GM12891 (cell line): Measurements from ENCODE around the gene TLE5.

Experiments used
- DNase-seq: peaks from one replicate; pipeline ENCODE4 v3.0.0; 2011; ENCODE audit warnings: low spot score; ENCODE audit not compliant: insufficient read length
- FAIRE-seq: peaks from 2 replicates; lab custom pipeline; 2011; peaks lifted over from hg19 to GRCh38; lab: Jason Lieb, UNC
- PAX5 ChIP-seq: IDR thresholded peaks from 2 replicates; pipeline ENCODE4 v1.6.1; 2011; ENCODE audit warnings: low read length, moderate library complexity, mild to moderate bottlenecking; ENCODE audit not compliant: insufficient read depth, severe bottlenecking
- POLR2A ChIP-seq: IDR thresholded peaks from 2 replicates; pipeline ENCODE4 v1.6.1; 2011; ENCODE audit warnings: low read depth, low read length, control low read depth
- POLR2AphosphoS5 ChIP-seq: IDR thresholded peaks from 2 replicates; pipeline ENCODE4 v1.6.1; 2011; ENCODE audit warnings: low read depth, low read length, control low read depth
- POU2F2 ChIP-seq: IDR thresholded peaks from 2 replicates; pipeline ENCODE4 v1.6.1; 2011; ENCODE audit warnings: low read depth, mild to moderate bottlenecking, control low read depth, low read length, moderate library complexity
- SPI1 ChIP-seq: IDR thresholded peaks from 2 replicates; pipeline ENCODE4 v1.6.1; 2011; ENCODE audit warnings: low read depth, low read length, control low read depth
- TAF1 ChIP-seq: IDR thresholded peaks from 2 replicates; pipeline ENCODE4 v1.6.1; 2011; ENCODE audit warnings: low read depth, low read length, control low read depth

Gene TLE5

GRCh38 chr19:3104708-3104983 is 42.4 kb upstream of the TLE5 start:
- FAIRE-seq (no peak), DNase-seq (no peak)
- TF ChIP-seq TAF1 (no peak), PAX5 (no peak)

GRCh38 chr19:3102239-3103140 is 40.2 kb upstream of the TLE5 start:
- TF ChIP-seq POLR2AphosphoS5 = no peak
- peak; percentile 15; the same call in 1 of the 2 replicates for TF ChIP-seq SPI1
- no peak for TF ChIP-seq POLR2A
- FAIRE-seq (no peak), DNase-seq (no peak)

GRCh38 chr19:3100747-3101730 is 38.7 kb upstream of the TLE5 start:
- TF ChIP-seq PAX5 = no peak
- TF ChIP-seq POU2F2 = no peak
- no peak for TF ChIP-seq POLR2AphosphoS5
- FAIRE-seq = no peak

GRCh38 chr19:3100331-3100730 is 38.0 kb upstream of the TLE5 start:
- TF ChIP-seq PAX5 = no peak
- no peak for TF ChIP-seq POLR2AphosphoS5
- TF ChIP-seq POU2F2 = no peak
- no peak for TF ChIP-seq POLR2A
- no peak for TF ChIP-seq SPI1
- no peak for TF ChIP-seq TAF1
- DNase-seq (no peak), FAIRE-seq (no peak)

More at GRCh38 chr19:3100747-3101730, 38.7 kb upstream of the TLE5 start:
- DNase-seq = no peak

- DNase-seq (no peak), FAIRE-seq (no peak)
- TF ChIP-seq POLR2A (no peak), SPI1 (no peak), POLR2AphosphoS5 (no peak), POU2F2 (no peak), PAX5 (no peak), TAF1 (no peak)
These were observed 37.3 kb upstream of the TLE5 start for GRCh38 chr19:3099347-3100145.

- DNase-seq (no peak), FAIRE-seq (peak; percentile 52)
- no peak for TF ChIP-seq POLR2A
- no peak for TF ChIP-seq POLR2AphosphoS5
- TF ChIP-seq SPI1 = peak; percentile 67
- no peak for TF ChIP-seq TAF1
- TF ChIP-seq POU2F2 = no peak
- TF ChIP-seq PAX5 = no peak
These were observed 36.4 kb upstream of the TLE5 start for GRCh38 chr19:3098515-3099346.

GRCh38 chr19:3098141-3098514 is 35.8 kb upstream of the TLE5 start:
- FAIRE-seq (no peak), DNase-seq (no peak)
- no peak for TF ChIP-seq PAX5
- TF ChIP-seq SPI1 = no peak
- TF ChIP-seq POLR2AphosphoS5 = no peak
- no peak for TF ChIP-seq TAF1
- TF ChIP-seq POU2F2 = no peak
- no peak for TF ChIP-seq POLR2A

- FAIRE-seq (no peak), DNase-seq (no peak)
- TF ChIP-seq POLR2A (no peak), TAF1 (no peak), PAX5 (no peak), POLR2AphosphoS5 (no peak), POU2F2 (no peak), SPI1 (no peak)
These were observed 35.2 kb upstream of the TLE5 start for GRCh38 chr19:3097442-3097871.

GRCh38 chr19:3096902-3097326 is 34.6 kb upstream of the TLE5 start:
- no peak for DNase-seq
- TF ChIP-seq TAF1 = no peak
- no peak for TF ChIP-seq POLR2A
- no peak for TF ChIP-seq POU2F2
- no peak for TF ChIP-seq POLR2AphosphoS5
- TF ChIP-seq PAX5 = no peak
- no peak for TF ChIP-seq SPI1
- FAIRE-seq = no peak
